ENCODE results near the gene IQGAP1. TPM values are rescaled to one million over a fixed set of nuclear protein-coding genes. Genes with fewer than 3 reads are reported as not detected.

The IQGAP1 gene
- total and polyA plus RNA-seq, 4 donors, result 9.2 to 50.1 (median 24.5) TPM

DNA sequence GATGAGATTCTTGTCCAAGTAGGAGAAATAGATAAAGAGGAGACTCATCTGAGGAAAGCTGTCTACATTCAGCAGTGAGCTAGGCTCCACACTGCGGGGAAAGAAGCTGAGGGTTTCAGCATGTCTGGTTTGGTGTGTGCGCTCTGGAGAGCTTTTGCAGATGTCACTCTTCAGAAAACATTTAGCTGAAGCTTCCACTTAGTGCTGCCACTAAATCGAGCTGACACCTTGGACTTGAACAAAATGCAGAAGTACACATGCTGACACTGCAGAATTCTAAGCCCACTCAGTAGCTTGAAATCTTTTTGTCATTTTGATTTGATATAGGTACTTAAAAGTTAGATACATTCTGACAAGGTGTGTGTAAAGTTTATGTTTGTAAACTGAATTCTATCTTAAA, 109.3 kb downstream of the IQGAP1 start (continued):
- TF ChIP-seq, protein P1, sequence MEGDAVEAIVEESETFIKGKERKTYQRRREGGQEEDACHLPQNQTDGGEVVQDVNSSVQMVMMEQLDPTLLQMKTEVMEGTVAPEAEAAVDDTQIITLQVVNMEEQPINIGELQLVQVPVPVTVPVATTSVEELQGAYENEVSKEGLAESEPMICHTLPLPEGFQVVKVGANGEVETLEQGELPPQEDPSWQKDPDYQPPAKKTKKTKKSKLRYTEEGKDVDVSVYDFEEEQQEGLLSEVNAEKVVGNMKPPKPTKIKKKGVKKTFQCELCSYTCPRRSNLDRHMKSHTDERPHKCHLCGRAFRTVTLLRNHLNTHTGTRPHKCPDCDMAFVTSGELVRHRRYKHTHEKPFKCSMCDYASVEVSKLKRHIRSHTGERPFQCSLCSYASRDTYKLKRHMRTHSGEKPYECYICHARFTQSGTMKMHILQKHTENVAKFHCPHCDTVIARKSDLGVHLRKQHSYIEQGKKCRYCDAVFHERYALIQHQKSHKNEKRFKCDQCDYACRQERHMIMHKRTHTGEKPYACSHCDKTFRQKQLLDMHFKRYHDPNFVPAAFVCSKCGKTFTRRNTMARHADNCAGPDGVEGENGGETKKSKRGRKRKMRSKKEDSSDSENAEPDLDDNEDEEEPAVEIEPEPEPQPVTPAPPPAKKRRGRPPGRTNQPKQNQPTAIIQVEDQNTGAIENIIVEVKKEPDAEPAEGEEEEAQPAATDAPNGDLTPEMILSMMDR (IDR thresholded peaks at IDR 0.05; ENCODE audit: low read depth, low read length, missing input control), result no peak
- no peak for TF ChIP-seq GABPA (IDR thresholded peaks at IDR 0.05 in 1 of 2, conservative IDR thresholded peaks at IDR 0.05 in 1 of 2)
- TF ChIP-seq EGR1 (IDR thresholded peaks at IDR 0.05; ENCODE audit: low read depth in 2 of 2), result no peak
- no peak for TF ChIP-seq RXRA (IDR thresholded peaks at IDR 0.05)
- no peak for TF ChIP-seq NR2F2 (IDR thresholded peaks at IDR 0.05)

DNA sequence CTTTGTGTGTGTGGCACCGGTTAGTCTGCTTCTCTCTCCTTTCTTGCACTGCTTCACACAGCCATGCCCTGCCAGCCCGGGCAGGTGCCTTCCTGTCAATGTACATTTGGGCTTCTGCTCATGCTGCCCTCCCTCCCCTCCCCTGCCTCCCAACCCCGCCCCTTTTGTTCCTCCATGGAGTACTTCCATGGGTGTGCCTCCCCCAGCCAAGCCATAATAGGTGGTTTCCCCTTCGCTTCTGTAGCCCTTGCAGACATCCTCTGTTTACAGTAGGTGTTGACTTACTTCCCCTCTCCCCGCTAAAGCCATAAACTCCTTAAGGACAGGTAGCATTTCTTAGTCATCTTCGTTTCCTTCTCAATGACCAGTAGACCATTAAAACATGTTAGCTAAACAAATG, 109.9 kb downstream of the IQGAP1 start:
- H3K9me3 ChIP-seq (ENCODE audit: control insufficient read depth in 4 of 4, low read length in 3 of 4), result no peaks in the 10 kb centered on the region
- no peak overlapping the region for H3K4me3 ChIP-seq (ENCODE audit: low read depth in 1 of 3, low read length in 3 of 3)
- H3K9ac ChIP-seq (ENCODE audit: low read depth in 1 of 2, low read length in 2 of 2), result no peak overlapping the region
- TF ChIP-seq NR2F2 (IDR thresholded peaks at IDR 0.05), result no peak
- no peak for TF ChIP-seq HNF4G (IDR thresholded peaks at IDR 0.05)
- TF ChIP-seq TAF1 (conservative IDR thresholded peaks at IDR 0.05), result no peak
- TF ChIP-seq EGR1 (IDR thresholded peaks at IDR 0.05; ENCODE audit: low read depth in 2 of 2), result no peak
- no peak for TF ChIP-seq RXRA (IDR thresholded peaks at IDR 0.05)
- TF ChIP-seq, protein P2, sequence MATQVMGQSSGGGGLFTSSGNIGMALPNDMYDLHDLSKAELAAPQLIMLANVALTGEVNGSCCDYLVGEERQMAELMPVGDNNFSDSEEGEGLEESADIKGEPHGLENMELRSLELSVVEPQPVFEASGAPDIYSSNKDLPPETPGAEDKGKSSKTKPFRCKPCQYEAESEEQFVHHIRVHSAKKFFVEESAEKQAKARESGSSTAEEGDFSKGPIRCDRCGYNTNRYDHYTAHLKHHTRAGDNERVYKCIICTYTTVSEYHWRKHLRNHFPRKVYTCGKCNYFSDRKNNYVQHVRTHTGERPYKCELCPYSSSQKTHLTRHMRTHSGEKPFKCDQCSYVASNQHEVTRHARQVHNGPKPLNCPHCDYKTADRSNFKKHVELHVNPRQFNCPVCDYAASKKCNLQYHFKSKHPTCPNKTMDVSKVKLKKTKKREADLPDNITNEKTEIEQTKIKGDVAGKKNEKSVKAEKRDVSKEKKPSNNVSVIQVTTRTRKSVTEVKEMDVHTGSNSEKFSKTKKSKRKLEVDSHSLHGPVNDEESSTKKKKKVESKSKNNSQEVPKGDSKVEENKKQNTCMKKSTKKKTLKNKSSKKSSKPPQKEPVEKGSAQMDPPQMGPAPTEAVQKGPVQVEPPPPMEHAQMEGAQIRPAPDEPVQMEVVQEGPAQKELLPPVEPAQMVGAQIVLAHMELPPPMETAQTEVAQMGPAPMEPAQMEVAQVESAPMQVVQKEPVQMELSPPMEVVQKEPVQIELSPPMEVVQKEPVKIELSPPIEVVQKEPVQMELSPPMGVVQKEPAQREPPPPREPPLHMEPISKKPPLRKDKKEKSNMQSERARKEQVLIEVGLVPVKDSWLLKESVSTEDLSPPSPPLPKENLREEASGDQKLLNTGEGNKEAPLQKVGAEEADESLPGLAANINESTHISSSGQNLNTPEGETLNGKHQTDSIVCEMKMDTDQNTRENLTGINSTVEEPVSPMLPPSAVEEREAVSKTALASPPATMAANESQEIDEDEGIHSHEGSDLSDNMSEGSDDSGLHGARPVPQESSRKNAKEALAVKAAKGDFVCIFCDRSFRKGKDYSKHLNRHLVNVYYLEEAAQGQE (IDR thresholded peaks at IDR 0.05), result no peak
- TF ChIP-seq, protein P3, sequence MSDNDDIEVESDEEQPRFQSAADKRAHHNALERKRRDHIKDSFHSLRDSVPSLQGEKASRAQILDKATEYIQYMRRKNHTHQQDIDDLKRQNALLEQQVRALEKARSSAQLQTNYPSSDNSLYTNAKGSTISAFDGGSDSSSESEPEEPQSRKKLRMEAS (IDR thresholded peaks at IDR 0.05), result no peak
- TF ChIP-seq, protein P1 (IDR thresholded peaks at IDR 0.05; ENCODE audit: low read depth, low read length, missing input control), result no peak
- TF ChIP-seq YY1 (IDR thresholded peaks at IDR 0.05), result no peak
- no peak for TF ChIP-seq GABPA (IDR thresholded peaks at IDR 0.05 in 1 of 2, conservative IDR thresholded peaks at IDR 0.05 in 1 of 2)
- no peak for TF ChIP-seq JUND (IDR thresholded peaks at IDR 0.05)
- no peak for TF ChIP-seq RAD21 (IDR thresholded peaks at IDR 0.05)
- TF ChIP-seq, protein P4, sequence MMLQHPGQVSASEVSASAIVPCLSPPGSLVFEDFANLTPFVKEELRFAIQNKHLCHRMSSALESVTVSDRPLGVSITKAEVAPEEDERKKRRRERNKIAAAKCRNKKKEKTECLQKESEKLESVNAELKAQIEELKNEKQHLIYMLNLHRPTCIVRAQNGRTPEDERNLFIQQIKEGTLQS (IDR thresholded peaks at IDR 0.05), result no peak
- TF ChIP-seq FOXA1 (IDR thresholded peaks at IDR 0.05), result no peak
- TF ChIP-seq, protein P5, sequence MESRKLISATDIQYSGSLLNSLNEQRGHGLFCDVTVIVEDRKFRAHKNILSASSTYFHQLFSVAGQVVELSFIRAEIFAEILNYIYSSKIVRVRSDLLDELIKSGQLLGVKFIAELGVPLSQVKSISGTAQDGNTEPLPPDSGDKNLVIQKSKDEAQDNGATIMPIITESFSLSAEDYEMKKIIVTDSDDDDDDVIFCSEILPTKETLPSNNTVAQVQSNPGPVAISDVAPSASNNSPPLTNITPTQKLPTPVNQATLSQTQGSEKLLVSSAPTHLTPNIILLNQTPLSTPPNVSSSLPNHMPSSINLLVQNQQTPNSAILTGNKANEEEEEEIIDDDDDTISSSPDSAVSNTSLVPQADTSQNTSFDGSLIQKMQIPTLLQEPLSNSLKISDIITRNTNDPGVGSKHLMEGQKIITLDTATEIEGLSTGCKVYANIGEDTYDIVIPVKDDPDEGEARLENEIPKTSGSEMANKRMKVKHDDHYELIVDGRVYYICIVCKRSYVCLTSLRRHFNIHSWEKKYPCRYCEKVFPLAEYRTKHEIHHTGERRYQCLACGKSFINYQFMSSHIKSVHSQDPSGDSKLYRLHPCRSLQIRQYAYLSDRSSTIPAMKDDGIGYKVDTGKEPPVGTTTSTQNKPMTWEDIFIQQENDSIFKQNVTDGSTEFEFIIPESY (IDR thresholded peaks at IDR 0.05), result no peak
- no peak for TF ChIP-seq HNF4A (conservative IDR thresholded peaks at IDR 0.05)
- no peak for DNase-seq (ENCODE audit: low spot score)
- peaks cover 0 to 12% (median 12%) of the 10 kb centered on the region in 4 donors for H3K36me3 ChIP-seq (ENCODE audit: control insufficient read depth in 4 of 4, insufficient read depth in 3 of 4, low read depth in 1 of 4, low read length in 3 of 4)
- WGBS, result 85% methylated on average over 6 of the region's 6 CpGs
- H3K27me3 ChIP-seq (ENCODE audit: control insufficient read depth in 4 of 4, insufficient read depth in 4 of 4, low read length in 3 of 4), result no peaks in the 10 kb centered on the region
- H3K4me1 ChIP-seq (ENCODE audit: control insufficient read depth in 4 of 4, insufficient read depth in 4 of 4, low read length in 3 of 4), result no peaks in the 10 kb centered on the region
- no peak overlapping the region for H3K27ac ChIP-seq (ENCODE audit: low read depth in 1 of 2, low read length in 2 of 2)

All from liver (tissue), 9 donors.